OCI-LY7 (cell line): ENCODE results near the gene CCBE1. TPM values are rescaled to one million over a fixed set of nuclear protein-coding genes. Genes with fewer than 3 reads are reported as not detected.

Source experiments
- BruUV-seq: library from RNA; stranded (reverse); fragments of 400-500 nt; replicated peaks from 2 replicates; lab custom pipeline; 2021; lab: Mats Ljungman, UMichigan
- CTCF ChIA-PET: fragments of 300-600 bp; sonication (Branson Sonifier 250); formaldehyde crosslinking; loops from one replicate; lab custom pipeline; 2022; ENCODE audit warnings: antibody characterized with exemption; ENCODE audit not compliant: unreplicated experiment; lab: Charles Lee
- POLR2A ChIA-PET: fragments of 300-600 bp; sonication (Branson Sonifier 250); formaldehyde crosslinking; loops from one replicate; lab custom pipeline; 2022; ENCODE audit warnings: antibody characterized with exemption; lab: Charles Lee
- DNase-seq: peaks from one replicate; pipeline ENCODE4 v3.0.0-alpha.2; 2015; ENCODE audit warnings: low spot score
- H2AFZ ChIP-seq: fragments of 200-600 bp; sonication (generic), shearing (Covaris generic); 2 replicates; pipeline ENCODE4 v1.6.1; 2014; ENCODE audit warnings: mild to moderate bottlenecking, antibody characterized with exemption, low read length, moderate library complexity
- H3K27ac ChIP-seq: fragments of 200-600 bp; sonication (generic); 2 replicates; pipeline ENCODE4 v1.5.1; 2014; ENCODE audit warnings: mixed run types, low read depth, mild to moderate bottlenecking, moderate library complexity, low read length, inconsistent platforms; ENCODE audit not compliant: poor library complexity, severe bottlenecking
- H3K36me3 ChIP-seq: fragments of 200-600 bp; sonication (generic); 2 replicates; pipeline ENCODE4 v1.6.1; 2014; ENCODE audit warnings: mild to moderate bottlenecking, antibody characterized with exemption, low read length, moderate library complexity, mixed read lengths; ENCODE audit not compliant: insufficient read depth
- H3K4me1 ChIP-seq: fragments of 200-600 bp; sonication (generic); 2 replicates; pipeline ENCODE4 v1.5.1; 2014; ENCODE audit warnings: mild to moderate bottlenecking, low read length; ENCODE audit not compliant: insufficient read depth, poor library complexity, severe bottlenecking
- H3K4me2 ChIP-seq: fragments of 200-600 bp; sonication (generic); 2 replicates; pipeline ENCODE4 v1.6.1; 2014; ENCODE audit warnings: mild to moderate bottlenecking, low read length
- H3K4me3 ChIP-seq: fragments of 200-600 bp; sonication (generic); 2 replicates; pipeline ENCODE4 v1.5.1; 2014; ENCODE audit warnings: mild to moderate bottlenecking, low read depth, low read length; ENCODE audit not compliant: poor library complexity, severe bottlenecking
- H3K79me2 ChIP-seq: fragments of 200-600 bp; sonication (generic); 2 replicates; pipeline ENCODE4 v1.6.1; 2016; ENCODE audit warnings: low read depth, mild to moderate bottlenecking, low read length, moderate library complexity, mixed read lengths; ENCODE audit not compliant: insufficient read depth
- H3K9me2 ChIP-seq: fragments of 200-600 bp; sonication (generic); 2 replicates; pipeline ENCODE4 v1.6.1; 2016; ENCODE audit warnings: mild to moderate bottlenecking, low read length, mixed read lengths; ENCODE audit not compliant: insufficient read depth
- H3K9me3 ChIP-seq: fragments of 200-600 bp; sonication (generic); 2 replicates; pipeline ENCODE4 v1.6.1; 2014; ENCODE audit warnings: mild to moderate bottlenecking, mixed run types, low read length, mixed read lengths
- H4K20me1 ChIP-seq: fragments of 200-600 bp; sonication (generic); 2 replicates; pipeline ENCODE4 v1.6.1; 2014; ENCODE audit warnings: mild to moderate bottlenecking, antibody characterized with exemption, low read length, moderate library complexity, mixed read lengths; ENCODE audit not compliant: insufficient read depth
- EZH2phosphoT487 ChIP-seq: fragments of 200-600 bp; sonication (generic); IDR thresholded peaks from 2 replicates; pipeline ENCODE4 v1.6.1; 2018; ENCODE audit warnings: low read depth, borderline replicate concordance, mild to moderate bottlenecking, mixed run types, antibody characterized with exemption, low read length, moderate library complexity, mixed read lengths
- intact Hi-C: fragments of 100-400 bp; cut with micrococcal nuclease; formaldehyde crosslinking; loops from one replicate; pipeline ENCODE4 v1.10.0; 2022; ENCODE audit not compliant: unreplicated experiment
- total RNA-seq, 2 experiments: library from RNA; depleted of rRNA in 1 of 2; stranded (reverse); fragments of >200 nt in 1 of 2; shearing (Covaris generic) in 1 of 2; gene quantifications; 2 replicates each; pipeline ENCODE4 v1.2.3, GENCODE V29; 2014 to 2022
- TF ChIP-seq, protein P1 (sequence below): fragments of 200-600 bp; sonication (generic); conservative IDR thresholded peaks from 2 replicates; pipeline ENCODE4 v1.5.1; 2014; ENCODE audit warnings: mild to moderate bottlenecking, antibody characterized with exemption, low read length, moderate library complexity, mixed read lengths

CCBE1 gene
- total RNA-seq, 2 experiments from 2014 or later, result 0.16 to 0.70 TPM

DNA sequence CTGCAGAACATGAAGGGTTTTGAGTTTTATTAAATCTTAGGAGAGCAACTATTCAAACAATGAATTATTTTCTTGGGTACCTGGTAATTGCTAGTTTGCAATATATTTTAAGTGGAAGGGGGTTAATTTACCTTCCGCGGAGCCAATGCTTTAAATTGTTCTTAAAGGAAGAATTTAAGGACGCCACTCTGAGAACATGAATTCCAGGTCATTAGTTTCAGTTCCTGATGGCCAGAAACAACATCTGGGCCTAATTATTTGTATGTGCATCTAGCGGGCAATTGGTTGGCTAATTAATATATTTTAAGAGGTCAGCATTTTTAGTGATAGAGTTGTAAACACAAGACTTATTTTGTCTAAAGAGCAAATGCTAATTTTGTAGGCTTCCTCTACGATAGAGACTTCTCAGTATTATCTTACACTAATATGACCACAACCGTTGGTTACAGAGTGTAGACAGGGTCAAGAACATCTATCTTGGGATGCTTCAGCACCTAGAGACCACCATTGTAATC, 40.8 kb downstream of the CCBE1 start:
- intact Hi-C loops, result no loop called here
- BruUV-seq, result no TSS peak
- Histone ChIP-seq H3K4me3 (no peak overlapping the region), H2AFZ (no peak overlapping the region), H3K79me2 (no peaks in the 10 kb centered on the region), H3K4me2 (no peak overlapping the region), H3K36me3 (no peaks in the 10 kb centered on the region), H4K20me1 (no peaks in the 10 kb centered on the region), H3K9me2 (no peaks in the 10 kb centered on the region), H3K4me1 (no peaks in the 10 kb centered on the region), H3K9me3 (no peaks in the 10 kb centered on the region), H3K27ac (no peak overlapping the region)
- TF ChIP-seq, protein P1, sequence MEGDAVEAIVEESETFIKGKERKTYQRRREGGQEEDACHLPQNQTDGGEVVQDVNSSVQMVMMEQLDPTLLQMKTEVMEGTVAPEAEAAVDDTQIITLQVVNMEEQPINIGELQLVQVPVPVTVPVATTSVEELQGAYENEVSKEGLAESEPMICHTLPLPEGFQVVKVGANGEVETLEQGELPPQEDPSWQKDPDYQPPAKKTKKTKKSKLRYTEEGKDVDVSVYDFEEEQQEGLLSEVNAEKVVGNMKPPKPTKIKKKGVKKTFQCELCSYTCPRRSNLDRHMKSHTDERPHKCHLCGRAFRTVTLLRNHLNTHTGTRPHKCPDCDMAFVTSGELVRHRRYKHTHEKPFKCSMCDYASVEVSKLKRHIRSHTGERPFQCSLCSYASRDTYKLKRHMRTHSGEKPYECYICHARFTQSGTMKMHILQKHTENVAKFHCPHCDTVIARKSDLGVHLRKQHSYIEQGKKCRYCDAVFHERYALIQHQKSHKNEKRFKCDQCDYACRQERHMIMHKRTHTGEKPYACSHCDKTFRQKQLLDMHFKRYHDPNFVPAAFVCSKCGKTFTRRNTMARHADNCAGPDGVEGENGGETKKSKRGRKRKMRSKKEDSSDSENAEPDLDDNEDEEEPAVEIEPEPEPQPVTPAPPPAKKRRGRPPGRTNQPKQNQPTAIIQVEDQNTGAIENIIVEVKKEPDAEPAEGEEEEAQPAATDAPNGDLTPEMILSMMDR, result no peak
- ChIA-PET POLR2A (no interaction called here), CTCF (no interaction called here)
- DNase-seq, result no peak

DNA sequence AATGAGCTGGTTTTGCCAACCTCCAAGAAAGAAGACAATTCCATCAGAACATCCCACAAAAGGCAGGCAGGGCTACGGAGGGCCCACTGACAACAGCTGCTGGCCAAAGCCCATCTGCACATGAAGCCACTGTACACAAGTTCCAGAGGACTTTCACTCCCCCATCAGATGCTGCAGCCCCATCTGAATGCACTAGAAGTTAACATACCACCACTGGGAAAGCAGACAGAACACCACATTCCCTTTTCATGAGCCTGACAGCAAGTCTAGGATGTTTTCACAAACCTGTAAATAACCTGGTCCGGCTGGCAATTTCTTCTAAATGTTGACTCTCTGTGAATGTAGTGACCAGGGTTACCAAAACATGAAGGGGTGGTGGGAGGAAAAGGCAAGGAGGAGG, 41.5 kb downstream of the CCBE1 start:
- Histone ChIP-seq H3K4me2 (no peak overlapping the region), H4K20me1 (no peaks in the 10 kb centered on the region), H3K4me1 (no peaks in the 10 kb centered on the region), H2AFZ (no peak overlapping the region), H3K9me3 (no peaks in the 10 kb centered on the region), H3K9me2 (no peaks in the 10 kb centered on the region), H3K27ac (no peak overlapping the region), H3K79me2 (no peaks in the 10 kb centered on the region), H3K36me3 (no peaks in the 10 kb centered on the region), H3K4me3 (no peak overlapping the region)
- BruUV-seq, result no TSS peak
- TF ChIP-seq EZH2phosphoT487, result no peak
- TF ChIP-seq, protein P1, result no peak
- ChIA-PET POLR2A (no interaction called here), CTCF (no interaction called here)
- DNase-seq, result no peak
- intact Hi-C loops, result no loop called here

DNA sequence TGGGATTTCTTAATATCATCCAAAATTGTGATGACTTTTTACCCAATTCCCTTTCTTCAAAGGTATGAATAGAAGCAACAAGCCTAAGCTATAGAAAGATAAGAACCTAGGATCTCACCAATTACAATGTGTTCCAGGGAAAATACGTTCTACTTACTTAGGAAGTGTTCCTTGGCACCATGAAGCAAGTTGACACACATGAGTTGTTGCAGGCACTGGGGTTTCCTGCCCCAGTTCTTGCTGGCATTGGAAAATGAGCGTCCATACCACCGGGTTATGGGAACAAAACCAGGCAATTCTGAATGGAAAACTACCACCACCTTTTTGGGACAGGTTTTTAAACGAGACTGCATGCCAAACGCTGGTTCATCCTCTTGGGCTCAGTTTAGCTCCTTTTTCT, 46.2 kb downstream of the CCBE1 start:
- no peaks in the 10 kb centered on the region for H3K4me1 ChIP-seq
- intact Hi-C loops, result no loop called here
- H2AFZ ChIP-seq, result no peak overlapping the region
- no peaks in the 10 kb centered on the region for H3K9me3 ChIP-seq
- TF ChIP-seq, protein P1, result no peak
- no peak for TF ChIP-seq EZH2phosphoT487
- H3K4me3 ChIP-seq, result no peak overlapping the region
- H3K9me2 ChIP-seq, result no peaks in the 10 kb centered on the region
- H3K36me3 ChIP-seq, result no peaks in the 10 kb centered on the region
- ChIA-PET CTCF (no interaction called here), POLR2A (no interaction called here)
- no peak overlapping the region for H3K4me2 ChIP-seq
- no TSS peak for BruUV-seq
- no peaks in the 10 kb centered on the region for H3K79me2 ChIP-seq
- no peaks in the 10 kb centered on the region for H4K20me1 ChIP-seq
- H3K27ac ChIP-seq, result no peak overlapping the region
- DNase-seq, result no peak
